SK-N-SH (cell line): ENCODE measurements around the gene PCSK5. TPM values are rescaled to one million over a fixed set of nuclear protein-coding genes. Genes with fewer than 3 reads are reported as not detected.

Experiments used
- CTCF ChIA-PET: fragments of 300-600, 350-600 bp; formaldehyde crosslinking; extraction: SDS; loops from one replicate; lab custom pipeline; 2021; lab: Yijun Ruan, JAX
- POLR2A ChIA-PET: fragments of 350-600 bp; sonication (Branson Sonifier 250); formaldehyde crosslinking; extraction: SDS; loops from one replicate; lab custom pipeline; 2020; ENCODE audit warnings: antibody characterized with exemption, inconsistent platforms; lab: Yijun Ruan, JAX
- DNase-seq: peaks from one replicate; pipeline ENCODE4 v3.0.0; 2012
- H2AFZ ChIP-seq: fragments of 200-600 bp; sonication (generic); 2 replicates; pipeline ENCODE4 v1.8.1; 2016; ENCODE audit warnings: antibody characterized with exemption, mild to moderate bottlenecking, low read depth
- H3F3A ChIP-seq: fragments of 200-600 bp; sonication (generic); replicated peaks from 2 replicates; pipeline ENCODE3; 2016; ENCODE audit warnings: antibody characterized with exemption, mild to moderate bottlenecking; ENCODE audit not compliant: insufficient read depth
- H3K27ac ChIP-seq, 2 experiments: fragments of 200-500 bp in 1 of 2; fragments of 200-600 bp in 1 of 2; sonication (Bioruptor generic) in 1 of 2; sonication (generic), shearing (Covaris generic) in 1 of 2; 2 replicates each; pipeline versions ENCODE4 v1.5.1 to v1.6.1; 2014 to 2016; ENCODE audit warnings: low read depth in 2 of 2, inconsistent platforms in 1 of 2, low read length in 1 of 2, mild to moderate bottlenecking in 1 of 2, mixed read lengths in 1 of 2
- H3K27me3 ChIP-seq: fragments of 200-600 bp; sonication (generic), shearing (Covaris generic); 2 replicates; pipeline ENCODE4 v1.6.1; 2016; ENCODE audit warnings: mixed run types; ENCODE audit not compliant: insufficient read depth
- H3K36me3 ChIP-seq, 2 experiments: fragments of 200-500 bp in 1 of 2; fragments of 200-600 bp in 1 of 2; sonication (Bioruptor generic) in 1 of 2; sonication (generic) in 1 of 2; replicated peaks in 1 of 2; 2 replicates each; pipeline versions ENCODE3 to v1.5.1; 2014 to 2016; ENCODE audit warnings: low read length in 1 of 2, mild to moderate bottlenecking in 1 of 2; ENCODE audit not compliant: insufficient read depth in 2 of 2, control insufficient read depth in 1 of 2
- H3K4me1 ChIP-seq, 2 experiments: fragments of 200-500 bp in 1 of 2; fragments of 200-600 bp in 1 of 2; sonication (Bioruptor generic) in 1 of 2; sonication (generic), shearing (Covaris generic) in 1 of 2; 2 replicates each; pipeline versions ENCODE4 v1.5.1 to v1.6.1; 2014 to 2016; ENCODE audit warnings: low read depth in 1 of 2, low read length in 1 of 2, mixed run types in 1 of 2; ENCODE audit not compliant: insufficient read depth in 2 of 2, control insufficient read depth in 1 of 2
- H3K4me2 ChIP-seq: fragments of 200-600 bp; sonication (generic), shearing (Covaris generic); 2 replicates; pipeline ENCODE4 v1.6.1; 2017; ENCODE audit warnings: mixed run types
- H3K4me3 ChIP-seq, 2 experiments: fragments of 200-500 bp in 1 of 2; fragments of 200-600 bp in 1 of 2; sonication (Bioruptor generic) in 1 of 2; sonication (generic), shearing (Covaris generic) in 1 of 2; 2 replicates each; pipeline versions ENCODE4 v1.5.1 to v1.8.1; 2014 to 2016; ENCODE audit warnings: low read depth in 2 of 2, inconsistent platforms in 1 of 2, low read length in 1 of 2, mild to moderate bottlenecking in 1 of 2, mixed read lengths in 1 of 2, moderate library complexity in 1 of 2
- H3K79me2 ChIP-seq: fragments of 200-600 bp; sonication (generic); 2 replicates; pipeline ENCODE4 v1.8.1; 2017; ENCODE audit warnings: mild to moderate bottlenecking; ENCODE audit not compliant: insufficient read depth
- H3K9ac ChIP-seq: fragments of 200-600 bp; sonication (generic); 2 replicates; pipeline ENCODE4 v1.6.1; 2017; ENCODE audit warnings: mixed run types
- H3K9me2 ChIP-seq: fragments of 200-600 bp; sonication (generic); 2 replicates; pipeline ENCODE4 v1.6.1; 2017; ENCODE audit warnings: mixed run types
- H3K9me3 ChIP-seq: fragments of 200-600 bp; sonication (generic); 2 replicates; pipeline ENCODE4 v1.6.1; 2017; ENCODE audit warnings: mixed run types, mild to moderate bottlenecking, moderate library complexity
- H4K20me1 ChIP-seq: fragments of 200-600 bp; sonication (generic); 2 replicates; pipeline ENCODE4 v1.6.1; 2017; ENCODE audit warnings: mild to moderate bottlenecking, mixed run types; ENCODE audit not compliant: insufficient read depth
- CHD2 ChIP-seq: fragments of 150-350 bp; IDR thresholded peaks from 2 replicates; pipeline ENCODE4 v1.6.1; 2018; ENCODE audit warnings: low read length; ENCODE audit not compliant: partially characterized antibody
- ELF1 ChIP-seq: IDR thresholded peaks from 2 replicates; pipeline ENCODE4 v1.4.0; 2012
- EZH2phosphoT487 ChIP-seq: fragments of 200-600 bp; sonication (generic); IDR thresholded peaks from 2 replicates; pipeline ENCODE4 v1.6.1; 2017; ENCODE audit warnings: low read depth, mixed run types, mild to moderate bottlenecking, antibody characterized with exemption, moderate library complexity, borderline replicate concordance
- FOSL2 ChIP-seq: IDR thresholded peaks from 2 replicates; pipeline ENCODE4 v1.4.0; 2012; ENCODE audit warnings: low read depth, mild to moderate bottlenecking, moderate library complexity, borderline replicate concordance
- FOXJ3 ChIP-seq: sonication (generic); formaldehyde crosslinking; IDR thresholded peaks from 2 replicates; pipeline ENCODE4 v1.5.1; 2020; ENCODE audit warnings: mild to moderate bottlenecking, missing genetic modification reagents
- GABPA ChIP-seq: IDR thresholded peaks from 2 replicates; pipeline ENCODE4 v1.4.0; 2012; ENCODE audit warnings: low read depth, mild to moderate bottlenecking
- GATA2 ChIP-seq: sonication (generic); formaldehyde crosslinking; IDR thresholded peaks from 2 replicates; pipeline ENCODE4 v1.5.0; 2020; ENCODE audit warnings: mild to moderate bottlenecking, missing genetic modification reagents
- MEF2A ChIP-seq: IDR thresholded peaks from 2 replicates; pipeline ENCODE4 v1.4.0; 2012; ENCODE audit warnings: low read depth, borderline replicate concordance
- POLR2AphosphoS5 ChIP-seq: IDR thresholded peaks from 2 replicates; pipeline ENCODE4 v1.6.1; 2012; ENCODE audit warnings: low read depth, low read length
- SIN3A ChIP-seq: IDR thresholded peaks from 2 replicates; pipeline ENCODE4 v1.6.1; 2012; ENCODE audit warnings: low read depth, mild to moderate bottlenecking, low read length, moderate library complexity, borderline replicate concordance
- WGBS: methylation state at CpG from one replicate; pipeline ENCODE4 v1.1.6; 2017; ENCODE audit warnings: low lambda C conversion rate; 5-methylcytosine and 5-hydroxymethylcytosine counted together
- polyA plus RNA-seq, 3 experiments: library from polyadenylated mRNA; depleted of rRNA; stranded (reverse); fragments of >200 nt; gene quantifications; 2 replicates each; pipeline ENCODE4 v1.2.3, GENCODE V29; 2012
- TF ChIP-seq, protein P1 (sequence below): fragments of 200-600 bp; sonication (generic); IDR thresholded peaks from 2 replicates; pipeline ENCODE4 v1.6.1; 2017; ENCODE audit warnings: antibody characterized with exemption, mild to moderate bottlenecking, moderate library complexity
- TF ChIP-seq, protein P2 (sequence below): fragments of 150-350 bp; IDR thresholded peaks from 2 replicates; pipeline ENCODE4 v1.6.1; 2017; ENCODE audit warnings: antibody characterized with exemption, low read length, low read depth, borderline replicate concordance
- TF ChIP-seq, protein P3 (sequence below): IDR thresholded peaks from 2 replicates; pipeline ENCODE4; 2012
- TF ChIP-seq, protein P4 (sequence below): fragments of 150-350 bp; IDR thresholded peaks from 2 replicates; pipeline ENCODE4 v1.6.1; 2016; ENCODE audit warnings: mild to moderate bottlenecking, low read depth, low read length

Gene PCSK5
- polyA plus RNA-seq, 1 of the 3 experiments (the other 2 are of a cell fraction), result 0.08 TPM

DNA sequence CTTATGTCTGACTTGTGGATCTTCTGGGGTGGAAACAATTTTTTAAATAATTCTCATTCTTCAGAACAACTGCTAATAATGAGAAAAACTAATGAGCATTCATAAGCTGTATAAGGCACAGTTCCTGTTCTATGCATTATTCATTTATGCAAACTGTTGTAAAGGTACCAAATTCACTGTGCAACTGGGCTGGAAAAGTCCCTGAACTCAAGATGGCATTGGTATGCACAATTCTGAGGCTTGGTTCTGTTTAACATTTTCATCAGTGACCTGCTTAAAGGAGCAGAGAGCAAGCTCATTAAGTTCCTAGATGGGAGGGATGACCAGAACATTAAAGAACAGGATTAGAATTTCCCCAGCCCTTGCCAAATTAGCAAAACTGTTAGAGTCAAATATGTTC is 399.2 kb downstream of the PCSK5 start (continued):
- TF ChIP-seq, protein P1, sequence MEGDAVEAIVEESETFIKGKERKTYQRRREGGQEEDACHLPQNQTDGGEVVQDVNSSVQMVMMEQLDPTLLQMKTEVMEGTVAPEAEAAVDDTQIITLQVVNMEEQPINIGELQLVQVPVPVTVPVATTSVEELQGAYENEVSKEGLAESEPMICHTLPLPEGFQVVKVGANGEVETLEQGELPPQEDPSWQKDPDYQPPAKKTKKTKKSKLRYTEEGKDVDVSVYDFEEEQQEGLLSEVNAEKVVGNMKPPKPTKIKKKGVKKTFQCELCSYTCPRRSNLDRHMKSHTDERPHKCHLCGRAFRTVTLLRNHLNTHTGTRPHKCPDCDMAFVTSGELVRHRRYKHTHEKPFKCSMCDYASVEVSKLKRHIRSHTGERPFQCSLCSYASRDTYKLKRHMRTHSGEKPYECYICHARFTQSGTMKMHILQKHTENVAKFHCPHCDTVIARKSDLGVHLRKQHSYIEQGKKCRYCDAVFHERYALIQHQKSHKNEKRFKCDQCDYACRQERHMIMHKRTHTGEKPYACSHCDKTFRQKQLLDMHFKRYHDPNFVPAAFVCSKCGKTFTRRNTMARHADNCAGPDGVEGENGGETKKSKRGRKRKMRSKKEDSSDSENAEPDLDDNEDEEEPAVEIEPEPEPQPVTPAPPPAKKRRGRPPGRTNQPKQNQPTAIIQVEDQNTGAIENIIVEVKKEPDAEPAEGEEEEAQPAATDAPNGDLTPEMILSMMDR, result no peak
- TF ChIP-seq EZH2phosphoT487, result no peak
- TF ChIP-seq, protein P2, sequence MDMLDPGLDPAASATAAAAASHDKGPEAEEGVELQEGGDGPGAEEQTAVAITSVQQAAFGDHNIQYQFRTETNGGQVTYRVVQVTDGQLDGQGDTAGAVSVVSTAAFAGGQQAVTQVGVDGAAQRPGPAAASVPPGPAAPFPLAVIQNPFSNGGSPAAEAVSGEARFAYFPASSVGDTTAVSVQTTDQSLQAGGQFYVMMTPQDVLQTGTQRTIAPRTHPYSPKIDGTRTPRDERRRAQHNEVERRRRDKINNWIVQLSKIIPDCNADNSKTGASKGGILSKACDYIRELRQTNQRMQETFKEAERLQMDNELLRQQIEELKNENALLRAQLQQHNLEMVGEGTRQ, result no peak
- TF ChIP-seq, all 33 proteins: peak for 0

DNA sequence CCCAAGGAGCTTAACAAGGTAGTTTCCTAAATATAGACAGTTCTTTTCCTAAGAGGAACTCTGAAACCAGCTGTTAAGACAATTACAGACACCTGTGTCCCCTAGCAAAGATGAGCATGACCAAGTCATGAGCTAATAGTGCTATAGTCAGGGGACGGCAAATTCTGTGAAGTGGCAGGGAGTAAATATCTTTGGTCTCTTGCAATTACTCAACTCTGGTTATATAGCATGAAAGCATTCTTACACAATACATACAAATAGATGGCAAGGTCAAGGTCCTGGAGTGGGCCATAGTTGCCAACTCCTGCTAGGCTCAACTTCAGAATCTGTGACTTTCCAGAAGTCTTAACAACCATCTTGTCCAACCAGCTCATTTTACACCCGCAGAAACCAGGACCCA is 400.1 kb downstream of the PCSK5 start:
- CTCF ChIA-PET, result interaction anchor here (2.2 kb wide), 1 partner anchor 12 kb away, joined by 12 read pairs; no protein-coding TSS in a partner anchor
- Histone ChIP-seq H3K27ac (no peak overlapping the region), H2AFZ (no peak overlapping the region), H3K79me2 (no peaks in the 10 kb centered on the region), H3K4me2 (no peak overlapping the region), H3K4me1 (no peaks in the 10 kb centered on the region)
- WGBS, result 21% methylated on average over 2 of the region's 2 CpGs
- no peak for TF ChIP-seq GATA2 (CRISPR knock-in tag)
- TF ChIP-seq, protein P3, sequence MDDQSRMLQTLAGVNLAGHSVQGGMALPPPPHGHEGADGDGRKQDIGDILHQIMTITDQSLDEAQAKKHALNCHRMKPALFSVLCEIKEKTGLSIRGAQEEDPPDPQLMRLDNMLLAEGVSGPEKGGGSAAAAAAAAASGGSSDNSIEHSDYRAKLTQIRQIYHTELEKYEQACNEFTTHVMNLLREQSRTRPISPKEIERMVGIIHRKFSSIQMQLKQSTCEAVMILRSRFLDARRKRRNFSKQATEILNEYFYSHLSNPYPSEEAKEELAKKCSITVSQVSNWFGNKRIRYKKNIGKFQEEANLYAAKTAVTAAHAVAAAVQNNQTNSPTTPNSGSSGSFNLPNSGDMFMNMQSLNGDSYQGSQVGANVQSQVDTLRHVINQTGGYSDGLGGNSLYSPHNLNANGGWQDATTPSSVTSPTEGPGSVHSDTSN, result no peak
- no peak for TF ChIP-seq GABPA
- TF ChIP-seq, protein P4, sequence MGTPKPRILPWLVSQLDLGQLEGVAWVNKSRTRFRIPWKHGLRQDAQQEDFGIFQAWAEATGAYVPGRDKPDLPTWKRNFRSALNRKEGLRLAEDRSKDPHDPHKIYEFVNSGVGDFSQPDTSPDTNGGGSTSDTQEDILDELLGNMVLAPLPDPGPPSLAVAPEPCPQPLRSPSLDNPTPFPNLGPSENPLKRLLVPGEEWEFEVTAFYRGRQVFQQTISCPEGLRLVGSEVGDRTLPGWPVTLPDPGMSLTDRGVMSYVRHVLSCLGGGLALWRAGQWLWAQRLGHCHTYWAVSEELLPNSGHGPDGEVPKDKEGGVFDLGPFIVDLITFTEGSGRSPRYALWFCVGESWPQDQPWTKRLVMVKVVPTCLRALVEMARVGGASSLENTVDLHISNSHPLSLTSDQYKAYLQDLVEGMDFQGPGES, result no peak
- TF ChIP-seq POLR2AphosphoS5, result no peak
- TF ChIP-seq, all 33 proteins: peak for 0
- no peaks in the 10 kb centered on the region for H4K20me1 ChIP-seq
- H3K9me3 ChIP-seq, result no peaks in the 10 kb centered on the region
- no peak overlapping the region for H3K4me3 ChIP-seq
- peaks cover 31% of the 10 kb centered on the region; the same call in 1 of the 2 replicates for H3K27me3 ChIP-seq
- H3K36me3 ChIP-seq, result no peaks in the 10 kb centered on the region
- DNase-seq, result no peak
- no peak overlapping the region for H3K9ac ChIP-seq
- POLR2A ChIA-PET, result no interaction called here
- H3F3A ChIP-seq, result no peaks in the 10 kb centered on the region
- no peaks in the 10 kb centered on the region for H3K9me2 ChIP-seq

DNA sequence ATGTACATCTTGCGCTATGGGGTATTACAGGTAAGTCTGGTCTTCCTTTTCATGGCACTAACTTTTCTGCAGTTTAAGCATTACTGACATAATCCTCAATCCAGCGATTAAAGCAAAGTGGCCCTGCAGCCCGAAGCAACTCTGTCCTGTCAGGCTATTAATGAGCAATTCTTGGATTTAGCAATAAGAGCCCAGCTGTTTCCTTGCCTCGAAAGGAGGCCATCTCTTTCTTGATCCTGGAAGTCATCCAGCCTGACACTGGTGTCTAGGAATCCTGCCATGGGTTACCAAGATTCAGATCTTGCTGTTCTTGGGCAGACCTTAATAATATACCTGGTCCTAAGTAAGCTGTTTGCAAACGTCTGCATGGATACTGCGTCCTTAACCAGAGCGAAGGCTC is 401.8 kb downstream of the PCSK5 start:
- H2AFZ ChIP-seq, result no peak overlapping the region
- H3K27ac ChIP-seq, result no peak overlapping the region
- no peaks in the 10 kb centered on the region for H3K36me3 ChIP-seq
- no peak overlapping the region for H3K9ac ChIP-seq
- no peak for DNase-seq
- no peaks in the 10 kb centered on the region for H3K9me2 ChIP-seq
- CTCF ChIA-PET, result interaction anchor here (1.4 kb wide), 1 partner anchor 11 kb away, joined by 3 read pairs; no protein-coding TSS in a partner anchor
- 33% methylated on average over 7 of the region's 7 CpGs for WGBS
- no peaks in the 10 kb centered on the region for H3F3A ChIP-seq
- peaks cover 40% of the 10 kb centered on the region; the same call in 1 of the 2 replicates for H3K27me3 ChIP-seq
- no peaks in the 10 kb centered on the region for H3K9me3 ChIP-seq
- POLR2A ChIA-PET, result no interaction called here
- H3K4me2 ChIP-seq, result peak overlapping the region; percentile 5; the same call in 1 of the 2 replicates
- H3K4me1 ChIP-seq, result no peaks in the 10 kb centered on the region; a peak in 1 of 4 replicates
- no peaks in the 10 kb centered on the region for H3K79me2 ChIP-seq
- H3K4me3 ChIP-seq, result peak overlapping the region in 1 of 2 experiments; percentile 9; a peak in 1 of 4 replicates
- no peaks in the 10 kb centered on the region for H4K20me1 ChIP-seq
- TF ChIP-seq FOXJ3 (no peak), ELF1 (no peak), CHD2 (no peak), MEF2A (no peak), FOSL2 (no peak), SIN3A (no peak), GATA2 (CRISPR knock-in tag) (no peak)
- TF ChIP-seq, protein P3, result no peak
- TF ChIP-seq, protein P1, result no peak
